Sigmoid colon (tissue), 3 donors: ENCODE data around the gene DCTN5.

Experiments
- POLR2A ChIP-seq, 2 donors: fragments of 450-650 bp; IDR thresholded peaks; one replicate each; pipeline ENCODE4 v1.6.1; 2016; ENCODE audit warnings: antibody characterized with exemption in 2 of 2, mild to moderate bottlenecking in 2 of 2, moderate library complexity in 2 of 2
- TF ChIP-seq, protein P1 (sequence below), 4 experiments: fragments of 450-650 bp in 3 of 4; fragments of 200-600 bp in 1 of 4; IDR thresholded peaks; one replicate each; pipeline ENCODE4 v1.5.1; 2016 to 2019; ENCODE audit warnings: antibody characterized with exemption in 4 of 4, mild to moderate bottlenecking in 3 of 4, moderate library complexity in 2 of 4

DNA sequence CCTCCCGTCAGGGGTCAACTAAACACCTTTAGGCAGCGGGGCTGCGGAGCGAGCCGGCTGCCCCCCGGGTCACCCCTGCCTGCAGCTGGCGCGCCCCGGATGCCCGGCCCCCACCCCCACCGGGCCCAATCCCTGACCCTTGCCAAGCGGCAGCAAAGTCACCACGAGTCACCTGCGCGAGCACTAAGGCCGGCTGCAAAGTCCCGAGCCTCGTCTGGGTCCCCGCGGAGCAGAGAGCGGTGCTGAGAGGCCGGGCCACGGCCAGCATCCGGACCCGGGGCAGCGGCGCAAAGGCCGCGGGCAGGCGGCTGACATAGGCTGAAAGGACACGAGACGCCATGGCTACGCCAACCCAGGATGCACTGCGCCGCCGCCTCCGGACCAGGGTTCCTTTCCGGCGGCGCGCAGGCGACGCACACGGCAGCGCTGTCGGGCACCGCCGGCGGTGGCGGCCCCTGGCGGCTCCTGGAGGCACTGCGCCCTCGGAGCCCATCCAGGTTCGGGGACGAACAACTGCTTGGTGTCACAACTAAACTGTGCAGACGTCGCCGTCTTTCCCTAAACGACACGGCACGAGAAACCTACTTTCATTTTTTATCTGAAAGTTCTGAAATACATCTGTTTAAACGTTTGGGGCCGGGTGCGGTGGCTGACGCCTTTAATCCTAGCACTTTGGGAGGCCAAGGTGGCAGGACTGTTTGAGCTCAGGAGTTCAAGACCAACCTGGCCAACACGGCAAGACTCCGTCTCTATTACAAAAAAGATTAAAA lies 45.1 kb upstream of the DCTN5 start, which contains the start of gene NDUFAB1:
- TF ChIP-seq, protein P1, sequence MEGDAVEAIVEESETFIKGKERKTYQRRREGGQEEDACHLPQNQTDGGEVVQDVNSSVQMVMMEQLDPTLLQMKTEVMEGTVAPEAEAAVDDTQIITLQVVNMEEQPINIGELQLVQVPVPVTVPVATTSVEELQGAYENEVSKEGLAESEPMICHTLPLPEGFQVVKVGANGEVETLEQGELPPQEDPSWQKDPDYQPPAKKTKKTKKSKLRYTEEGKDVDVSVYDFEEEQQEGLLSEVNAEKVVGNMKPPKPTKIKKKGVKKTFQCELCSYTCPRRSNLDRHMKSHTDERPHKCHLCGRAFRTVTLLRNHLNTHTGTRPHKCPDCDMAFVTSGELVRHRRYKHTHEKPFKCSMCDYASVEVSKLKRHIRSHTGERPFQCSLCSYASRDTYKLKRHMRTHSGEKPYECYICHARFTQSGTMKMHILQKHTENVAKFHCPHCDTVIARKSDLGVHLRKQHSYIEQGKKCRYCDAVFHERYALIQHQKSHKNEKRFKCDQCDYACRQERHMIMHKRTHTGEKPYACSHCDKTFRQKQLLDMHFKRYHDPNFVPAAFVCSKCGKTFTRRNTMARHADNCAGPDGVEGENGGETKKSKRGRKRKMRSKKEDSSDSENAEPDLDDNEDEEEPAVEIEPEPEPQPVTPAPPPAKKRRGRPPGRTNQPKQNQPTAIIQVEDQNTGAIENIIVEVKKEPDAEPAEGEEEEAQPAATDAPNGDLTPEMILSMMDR (IDR thresholded peaks at IDR 0.05): peak; percentile 85 to 99 (median 92)
- no peak for TF ChIP-seq POLR2A (IDR thresholded peaks at IDR 0.05)
